Measurements from ENCODE around the gene SLC2A10.
"Not testable (repeated sequence)": the region's sequence is repeated elsewhere in the genome, so short reads cannot be mapped to it uniquely, and the experiment has no call there.

SLC2A10 gene

GRCh38 chr20:46709459-46710152 lies at the start of gene SLC2A10:
SLC2A10 (plus strand) TSS chr20:46709649; CDS start chr20:46709737, 88 bp downstream.
- DNase-seq: no peak

- DNase-seq: no peak
Observed at GRCh38 chr20:46660487-46660886, 49.0 kb upstream of the SLC2A10 start.

GRCh38 chr20:46661659-46662058 lies 47.8 kb upstream of the SLC2A10 start:
- no peak for DNase-seq

- no peak for DNase-seq
Observed at GRCh38 chr20:46663531-46663930, 45.9 kb upstream of the SLC2A10 start.

- no peak for DNase-seq
Observed at GRCh38 chr20:46665602-46666001, 43.8 kb upstream of the SLC2A10 start.

- DNase-seq: no peak
Observed at GRCh38 chr20:46666306-46666705, 43.1 kb upstream of the SLC2A10 start.

GRCh38 chr20:46666818-46667515 lies 42.5 kb upstream of the SLC2A10 start:
- DNase-seq: no peak

- no peak for DNase-seq
Observed at GRCh38 chr20:46670228-46670584, 39.2 kb upstream of the SLC2A10 start.

GRCh38 chr20:46670585-46671584 lies 38.6 kb upstream of the SLC2A10 start:
- DNase-seq: no peak

- DNase-seq: no peak
Observed at GRCh38 chr20:46671866-46672542, 37.4 kb upstream of the SLC2A10 start.

- no peak for DNase-seq
Observed at GRCh38 chr20:46672543-46673148, 36.8 kb upstream of the SLC2A10 start.

- no peak for DNase-seq
Observed at GRCh38 chr20:46673394-46674252, 35.8 kb upstream of the SLC2A10 start.

GRCh38 chr20:46674253-46675083 lies 35.0 kb upstream of the SLC2A10 start:
- no peak for DNase-seq

- not testable (repeated sequence) for DNase-seq
Observed at GRCh38 chr20:46676649-46677316, 32.7 kb upstream of the SLC2A10 start.

- no peak for DNase-seq
Observed at GRCh38 chr20:46677608-46678007, 31.8 kb upstream of the SLC2A10 start.

- DNase-seq: no peak
Observed at GRCh38 chr20:46678516-46678915, 30.9 kb upstream of the SLC2A10 start.

GRCh38 chr20:46680684-46681031 lies 28.8 kb upstream of the SLC2A10 start:
- no peak for DNase-seq

- DNase-seq: peak; percentile 11
Observed at GRCh38 chr20:46681032-46681854, 28.2 kb upstream of the SLC2A10 start.
